Keratinocyte (primary cell): Measurements from ENCODE around the gene NLGN4Y.
"Not testable (repeated sequence)": the region's sequence is repeated elsewhere in the genome, so short reads cannot be mapped to it uniquely, and the experiment has no call there.

Source experiments
- CTCF ChIP-seq, 3 experiments: IDR thresholded peaks in 1 of 3; conservative IDR thresholded peaks in 1 of 3; optimal IDR thresholded peaks in 1 of 3; 2 replicates in 2 of 3; 3 replicates in 1 of 3; pipeline versions ENCODE3 to v1.5.1; 2011; ENCODE audit warnings: low read length in 3 of 3, mild to moderate bottlenecking in 3 of 3, moderate library complexity in 2 of 3, control low read depth in 1 of 3, inconsistent platforms in 1 of 3; ENCODE audit not compliant: insufficient read depth in 2 of 3; ENCODE audit errors: extremely low read depth in 1 of 3
- EZH2 ChIP-seq: IDR thresholded peaks from one replicate; pipeline ENCODE4 v1.6.1; 2012; ENCODE audit warnings: inconsistent platforms, mild to moderate bottlenecking, low read length, moderate library complexity

- TF ChIP-seq CTCF (optimal IDR thresholded peaks at IDR 0.05 in 1 of 3, IDR thresholded peaks at IDR 0.05 in 1 of 3, conservative IDR thresholded peaks at IDR 0.05 in 1 of 3; ENCODE audit: extremely low read depth in 1 of 3, insufficient read depth in 2 of 3, low read length in 3 of 3); EZH2: not testable (repeated sequence)
These were observed 336.7 kb downstream of the NLGN4Y start for GRCh38 chrY:14861033-14861432.
